Erythroblast (primary cell): ENCODE results near the gene KAT2B.

Source experiments
- DNase-seq, 2 experiments: peaks; one replicate each; lab custom pipeline; 2025; lab: John Stamatoyannopoulos, UW
- GATA1 ChIP-seq: IDR thresholded peaks from 2 replicates; pipeline ENCODE4 v1.6.1; 2011; ENCODE audit warnings: low read depth, mild to moderate bottlenecking, control low read depth, low read length, moderate library complexity
- POLR2A ChIP-seq: IDR thresholded peaks from 2 replicates; pipeline ENCODE4 v1.6.1; 2011; ENCODE audit warnings: mild to moderate bottlenecking, low read length

The KAT2B gene

DNA sequence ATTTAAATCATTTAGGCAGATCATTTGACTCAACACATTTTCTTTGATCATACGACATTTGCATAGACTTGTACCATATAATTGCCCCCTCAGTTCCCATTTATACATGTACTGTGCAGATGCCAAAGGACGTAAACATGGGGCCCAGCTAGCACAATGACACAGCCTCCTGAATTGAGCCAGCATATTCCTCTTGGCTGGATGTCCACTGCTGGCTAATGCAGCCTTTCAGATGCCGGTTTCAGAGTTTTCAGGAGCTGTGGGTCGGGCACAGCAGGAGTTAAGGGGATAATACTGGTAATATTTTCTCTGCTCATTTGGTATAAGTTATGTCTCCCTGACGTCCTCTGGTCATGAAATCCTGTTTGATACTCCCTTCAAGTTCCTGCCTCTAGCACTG, 39.4 kb downstream of the KAT2B start:
- no peak for DNase-seq
- TF ChIP-seq POLR2A (no peak), GATA1 (no peak)

DNA sequence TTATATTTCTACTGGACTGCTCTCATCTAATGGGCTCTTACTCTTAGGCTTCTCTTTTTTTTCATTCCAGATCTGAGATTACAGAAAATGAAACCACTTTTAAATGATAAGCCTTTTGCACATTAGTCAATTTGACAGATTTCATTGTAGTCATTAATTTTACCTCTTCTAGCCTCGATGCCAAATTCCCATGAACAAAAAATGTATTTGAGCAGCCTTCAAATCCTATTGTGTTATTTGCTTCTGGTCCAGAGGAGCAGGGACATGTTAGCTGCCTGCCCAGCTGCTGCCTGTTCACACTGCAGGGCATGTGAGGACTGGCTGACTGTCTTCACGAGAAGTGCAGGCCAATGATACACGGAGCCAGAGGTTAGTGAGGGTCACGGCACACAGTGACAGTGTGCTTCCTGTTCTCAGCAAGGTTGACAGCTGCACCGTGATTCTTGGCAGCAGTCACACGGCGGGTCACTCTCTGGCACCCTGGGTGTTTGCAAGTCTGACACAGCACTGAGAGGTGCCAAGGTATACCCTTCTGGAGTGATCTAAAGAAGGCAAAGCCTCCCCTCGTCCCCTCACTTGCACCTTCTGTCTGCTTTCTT, 40.8 kb downstream of the KAT2B start:
- DNase-seq = peak in 1 of 2 experiments; percentile 11
- no peak for TF ChIP-seq POLR2A
- no peak for TF ChIP-seq GATA1

DNA sequence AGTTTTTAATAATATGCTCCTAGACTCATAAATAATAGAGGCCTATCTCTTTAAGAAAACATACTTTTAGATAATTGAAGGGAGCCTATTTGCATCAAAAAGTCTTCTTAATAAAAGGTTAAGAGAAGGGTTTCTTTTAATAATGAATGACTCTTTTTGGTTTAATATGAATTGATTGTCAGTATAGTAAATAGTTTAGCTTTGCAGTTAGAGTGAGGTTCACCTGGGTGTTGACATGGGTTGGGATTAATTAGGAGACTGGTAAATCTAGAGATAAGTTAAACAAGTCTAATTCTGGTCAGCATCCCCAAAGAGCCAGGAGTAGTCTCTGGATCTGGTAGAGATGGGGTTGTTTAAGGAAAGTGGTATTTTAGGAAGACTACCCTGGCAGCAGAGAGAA, 43.0 kb downstream of the KAT2B start:
- no peak for DNase-seq
- TF ChIP-seq POLR2A = no peak
- no peak for TF ChIP-seq GATA1

- no peak for DNase-seq
- TF ChIP-seq POLR2A (no peak), GATA1 (no peak)
These were observed 43.7 kb downstream of the KAT2B start for GRCh38 chr3:20083953-20084352.

DNA sequence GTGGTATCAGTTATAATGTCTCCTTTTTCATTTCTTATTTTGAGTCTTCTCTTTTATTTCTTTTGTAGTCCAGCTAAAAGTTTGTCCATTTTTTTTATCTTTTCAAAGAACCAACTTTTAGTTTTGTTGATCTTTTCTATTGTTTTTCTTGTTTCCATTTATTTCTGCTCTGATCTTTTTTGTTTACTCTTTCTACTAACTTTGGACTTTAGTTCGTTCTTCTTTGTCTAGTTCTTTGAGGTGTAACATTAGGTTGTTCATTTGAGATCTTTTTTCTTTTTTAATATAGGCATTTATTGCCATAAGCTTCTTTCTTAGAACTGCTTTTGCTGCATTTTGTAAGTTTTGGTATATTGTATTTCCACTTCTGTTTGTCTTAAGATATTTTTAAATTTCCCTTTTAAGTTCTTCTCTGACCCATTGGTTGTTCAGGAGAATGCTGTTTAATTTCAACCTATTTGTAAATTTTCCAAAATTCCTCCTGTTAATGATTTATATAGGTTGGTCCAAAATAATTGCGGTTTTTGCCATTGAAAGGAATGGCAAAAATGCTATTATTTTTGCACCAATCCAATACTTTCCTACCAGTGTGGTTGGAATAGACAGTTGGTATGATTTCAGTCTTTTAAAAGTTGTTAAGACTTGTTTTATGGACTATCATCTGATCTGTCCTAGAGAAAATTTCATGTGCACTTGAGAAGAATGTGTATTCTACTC, 51.2 kb downstream of the KAT2B start:
- no peak for TF ChIP-seq GATA1
- TF ChIP-seq POLR2A = no peak
- DNase-seq = no peak

- TF ChIP-seq POLR2A (no peak), GATA1 (no peak)
- no peak for DNase-seq
These were observed 55.2 kb downstream of the KAT2B start for GRCh38 chr3:20095470-20095869.

DNA sequence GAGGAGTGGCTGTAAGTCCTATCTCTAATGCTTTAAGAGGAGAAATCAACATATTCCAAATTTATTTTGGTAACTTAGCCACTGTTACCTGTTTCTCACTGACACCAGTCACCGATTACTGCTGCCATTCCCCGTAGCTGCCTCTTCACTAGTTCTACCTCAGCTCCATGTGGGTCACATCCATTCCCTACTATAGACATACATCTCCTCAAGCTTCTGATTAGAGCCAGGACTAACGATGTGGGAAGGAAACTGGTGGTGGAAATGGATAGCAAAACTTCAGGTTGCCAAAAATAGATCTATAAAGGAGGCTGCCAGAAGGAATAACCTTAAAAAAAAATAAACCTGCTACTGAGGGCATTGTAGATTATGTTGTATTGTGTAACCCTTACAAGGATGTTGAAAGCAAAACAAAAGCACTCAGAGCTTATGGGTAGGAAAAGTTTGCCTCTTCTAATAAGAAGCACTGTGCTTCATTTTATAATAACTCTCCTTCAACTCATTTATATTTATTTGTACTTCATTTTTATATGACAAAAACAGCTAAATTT, 56.0 kb downstream of the KAT2B start:
- no peak for DNase-seq
- TF ChIP-seq GATA1 (no peak), POLR2A (no peak)

DNA sequence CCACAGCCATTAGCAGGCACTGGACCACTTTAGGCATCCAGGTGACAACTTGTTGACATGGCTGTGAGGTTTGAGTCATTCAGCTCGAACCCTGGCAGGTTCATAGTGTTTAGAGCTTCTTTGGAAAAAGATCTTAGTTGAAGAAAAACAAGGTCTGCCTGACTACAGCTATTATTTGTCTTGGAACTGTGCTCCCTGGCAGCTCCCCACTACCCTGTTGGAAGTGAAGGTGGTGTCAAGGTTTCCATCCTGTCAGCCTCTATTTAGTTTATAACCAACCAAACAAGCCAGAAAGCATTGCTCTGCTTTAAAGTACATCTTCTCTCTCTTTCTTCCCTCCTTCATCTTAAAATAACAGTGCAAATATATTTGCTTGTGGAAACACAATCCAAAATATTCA, 56.8 kb downstream of the KAT2B start:
- no peak for DNase-seq
- no peak for TF ChIP-seq POLR2A
- TF ChIP-seq GATA1 = no peak

- DNase-seq = no peak
- no peak for TF ChIP-seq POLR2A
- TF ChIP-seq GATA1 = no peak
These were observed 58.8 kb downstream of the KAT2B start for GRCh38 chr3:20099060-20099459.

DNA sequence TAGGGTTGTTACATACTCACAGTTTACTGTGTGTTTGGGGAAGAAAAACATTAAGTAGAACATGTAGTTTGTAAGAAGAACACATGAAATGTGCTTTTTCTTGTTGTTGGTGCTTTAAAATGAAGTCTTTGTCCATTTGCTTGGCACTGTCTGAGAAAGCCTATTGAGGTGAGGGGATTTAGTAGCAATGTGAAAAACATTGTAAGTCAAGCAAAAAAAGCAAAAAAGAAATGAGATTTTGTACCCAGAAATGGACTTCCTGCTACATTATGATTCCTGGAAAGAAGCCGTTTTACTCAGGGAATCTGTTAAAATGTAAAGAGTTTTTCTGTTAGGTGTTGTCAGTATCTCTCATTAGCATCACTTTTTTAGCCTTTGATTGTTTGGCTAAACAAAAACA, 59.9 kb downstream of the KAT2B start:
- DNase-seq = no peak
- TF ChIP-seq GATA1 = no peak
- TF ChIP-seq POLR2A = no peak

- TF ChIP-seq GATA1 (no peak), POLR2A (no peak)
These were observed 60.8 kb downstream of the KAT2B start for GRCh38 chr3:20101041-20101440.

DNA sequence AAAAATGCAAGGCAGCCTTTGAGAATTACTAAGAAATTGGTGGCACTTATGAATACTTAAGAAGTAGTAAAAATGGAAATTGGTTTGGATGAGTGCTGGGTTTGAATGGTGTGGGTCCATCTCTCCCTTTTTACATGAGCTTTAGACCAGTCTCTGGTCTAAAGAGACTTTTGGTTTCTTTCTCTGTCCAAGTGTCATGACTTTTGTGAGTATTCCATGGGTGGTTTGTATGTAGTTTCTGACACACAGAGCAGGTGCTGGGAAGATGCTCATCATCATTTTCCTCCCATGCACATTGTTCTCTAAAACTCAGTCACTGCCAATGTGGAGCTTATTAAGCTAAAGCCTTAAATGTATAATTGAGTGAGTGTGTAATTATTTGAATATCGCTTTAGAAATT, 63.5 kb downstream of the KAT2B start:
- TF ChIP-seq GATA1 (no peak), POLR2A (no peak)
- DNase-seq = no peak

More at GRCh38 chr3:20101041-20101440, 60.8 kb downstream of the KAT2B start:
- DNase-seq = no peak

DNA sequence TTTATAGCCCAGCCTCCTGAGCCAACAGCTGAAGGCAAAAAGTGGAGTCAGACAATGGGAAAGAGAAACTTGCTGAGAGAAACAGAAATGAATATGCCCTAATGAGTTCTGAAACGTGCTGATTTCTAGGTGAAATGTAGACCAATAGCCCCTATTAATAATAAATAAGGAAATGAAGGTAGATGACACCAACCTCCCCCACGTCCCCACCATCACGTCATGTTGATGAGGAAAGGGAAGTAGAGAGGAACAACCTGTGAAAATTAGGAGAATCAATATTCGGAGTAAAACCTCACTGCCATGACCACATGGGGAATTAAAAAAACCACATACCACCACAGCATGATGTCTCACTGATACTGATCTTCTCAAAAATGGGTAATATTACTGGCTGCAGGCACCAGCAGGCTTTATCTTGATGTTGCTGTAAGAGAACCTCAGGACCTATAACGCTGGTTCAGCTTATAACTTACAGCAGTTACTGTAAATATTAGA, 64.0 kb downstream of the KAT2B start:
- DNase-seq = peak; percentile 22 to 59

More for the DNA sequence above, 64.0 kb downstream of the KAT2B start:
- TF ChIP-seq GATA1 = no peak
- no peak for TF ChIP-seq POLR2A
